Endothelial cell of umbilical vein (primary cell): ENCODE data around the gene TMEM89. TPM values are rescaled to one million over a fixed set of nuclear protein-coding genes. Genes with fewer than 3 reads are reported as not detected.

ENCODE experiments used
- BruUV-seq: library from RNA; stranded (reverse); fragments of 400-500 nt; replicated peaks from 2 replicates; lab custom pipeline; 2021; lab: Mats Ljungman, UMichigan
- CTCF ChIA-PET: fragments of 300-600, 350-600 bp; sonication (Branson Sonifier 250); formaldehyde crosslinking; loops from one replicate; lab custom pipeline; 2021; ENCODE audit warnings: antibody characterized with exemption, inconsistent platforms; lab: Charles Lee
- POLR2A ChIA-PET: fragments of 300-600, 350-600 bp; sonication (Branson Sonifier 250); formaldehyde crosslinking; loops from one replicate; lab custom pipeline; 2021; ENCODE audit warnings: antibody characterized with exemption, inconsistent platforms; lab: Charles Lee
- DNase-seq: peaks from one replicate; pipeline ENCODE4 v3.0.0-alpha.2; 2011; ENCODE audit warnings: low read depth, low spot score
- FAIRE-seq: peaks from 2 replicates; lab custom pipeline; 2011; peaks lifted over from hg19 to GRCh38; lab: Jason Lieb, UNC
- H2AFZ ChIP-seq: 2 replicates; pipeline ENCODE4 v1.6.0; 2012; ENCODE audit warnings: low read depth, low read length, control low read depth, inconsistent platforms
- H3K27ac ChIP-seq: 2 replicates; pipeline ENCODE4 v1.5.1; 2011; ENCODE audit warnings: low read depth, mild to moderate bottlenecking, control low read depth, low read length, moderate library complexity; ENCODE audit not compliant: insufficient read depth
- H3K27me3 ChIP-seq, 2 experiments: 2 replicates each; pipeline versions ENCODE4 v1.6.0 to v1.6.1; 2011; ENCODE audit warnings: low read length in 2 of 2, mixed read lengths in 1 of 2; ENCODE audit not compliant: control insufficient read depth in 2 of 2, insufficient read depth in 2 of 2
- H3K36me3 ChIP-seq, 2 experiments: 2 replicates in 1 of 2; 3 replicates in 1 of 2; pipeline ENCODE4 v1.5.1; 2011; ENCODE audit warnings: low read length in 2 of 2, mild to moderate bottlenecking in 1 of 2, moderate library complexity in 1 of 2; ENCODE audit not compliant: control insufficient read depth in 2 of 2, insufficient read depth in 2 of 2; ENCODE audit errors: extremely low read depth in 1 of 2
- H3K4me1 ChIP-seq: 3 replicates; pipeline ENCODE4 v1.5.1; 2011; ENCODE audit warnings: mild to moderate bottlenecking, low read length; ENCODE audit not compliant: control insufficient read depth, insufficient read depth; ENCODE audit errors: extremely low read depth
- H3K4me2 ChIP-seq: 2 replicates; pipeline ENCODE4 v1.6.1; 2011; ENCODE audit warnings: low read length, control low read depth, mixed read lengths; ENCODE audit not compliant: insufficient read depth
- H3K4me3 ChIP-seq, 3 experiments: fragments of 200-600 bp in 1 of 3; sonication (generic), shearing (Covaris generic) in 1 of 3; replicated peaks in 1 of 3; 2 replicates each; pipeline ENCODE4 v1.5.1; 2011 to 2016; ENCODE audit warnings: control low read depth in 3 of 3, low read length in 3 of 3, mild to moderate bottlenecking in 2 of 3, inconsistent platforms in 1 of 3, low read depth in 1 of 3, moderate library complexity in 1 of 3; ENCODE audit not compliant: insufficient read depth in 1 of 3
- H3K79me2 ChIP-seq: 2 replicates; pipeline ENCODE4 v1.6.0; 2012; ENCODE audit warnings: low read length, inconsistent platforms; ENCODE audit not compliant: control insufficient read depth, insufficient read depth
- H3K9ac ChIP-seq: replicated peaks from 2 replicates; pipeline ENCODE3; 2011; ENCODE audit warnings: low read length, control low read depth; ENCODE audit not compliant: insufficient read depth; ENCODE audit errors: extremely low read depth
- H3K9me1 ChIP-seq: replicated peaks from 3 replicates; pipeline ENCODE4 v1.6.0; 2011; ENCODE audit warnings: mild to moderate bottlenecking, low read length; ENCODE audit not compliant: control insufficient read depth, insufficient read depth; ENCODE audit errors: extremely low read depth
- H3K9me3 ChIP-seq: replicated peaks from 2 replicates; pipeline ENCODE4 v1.5.1; 2012; ENCODE audit warnings: low read length, inconsistent platforms; ENCODE audit not compliant: control insufficient read depth, insufficient read depth
- H4K20me1 ChIP-seq: replicated peaks from 2 replicates; pipeline ENCODE3; 2011; ENCODE audit warnings: mild to moderate bottlenecking, low read length; ENCODE audit not compliant: control insufficient read depth, insufficient read depth; ENCODE audit errors: extremely low read depth
- CTCF ChIP-seq, 2 donors: IDR thresholded peaks; 1 replicate in 1 of 2; 2 replicates in 1 of 2; pipeline ENCODE4 v1.5.1; 2011; ENCODE audit warnings: low read length in 2 of 2, mild to moderate bottlenecking in 2 of 2, moderate library complexity in 2 of 2, control low read depth in 1 of 2, inconsistent platforms in 1 of 2, low read depth in 1 of 2; ENCODE audit not compliant: insufficient read depth in 1 of 2; ENCODE audit errors: extremely low read depth in 1 of 2
- EZH2 ChIP-seq: IDR thresholded peaks from 2 replicates; pipeline ENCODE4 v1.6.1; 2012; ENCODE audit warnings: borderline replicate concordance, low read depth, mild to moderate bottlenecking, moderate library complexity, low read length, inconsistent platforms; ENCODE audit not compliant: severe bottlenecking
- FOS ChIP-seq: IDR thresholded peaks from 2 replicates; pipeline ENCODE4 v1.6.1; 2011; ENCODE audit warnings: mild to moderate bottlenecking, low read length, moderate library complexity, borderline replicate concordance; ENCODE audit not compliant: insufficient read depth
- GATA2 ChIP-seq: IDR thresholded peaks from 2 replicates; pipeline ENCODE4 v1.7.0; 2011; ENCODE audit warnings: low read depth, mild to moderate bottlenecking, moderate library complexity, mixed read lengths, low read length; ENCODE audit not compliant: insufficient read length, insufficient read depth
- JUN ChIP-seq: IDR thresholded peaks from 2 replicates; pipeline ENCODE4 v1.6.1; 2011; ENCODE audit warnings: borderline replicate concordance, low read depth; ENCODE audit not compliant: insufficient read length, insufficient read depth
- MAX ChIP-seq: IDR thresholded peaks from 2 replicates; pipeline ENCODE4 v1.6.1; 2011; ENCODE audit not compliant: insufficient read depth, insufficient read length
- MYC ChIP-seq: IDR thresholded peaks from one replicate; pipeline ENCODE4 v1.6.1; 2011; ENCODE audit warnings: mild to moderate bottlenecking, low read depth, low read length
- POLR2A ChIP-seq: IDR thresholded peaks from 2 replicates; pipeline ENCODE4 v1.6.1; 2012; ENCODE audit warnings: low read depth, mild to moderate bottlenecking, control low read depth, low read length
- POLR2AphosphoS5 ChIP-seq: IDR thresholded peaks from 2 replicates; pipeline ENCODE4 v1.6.1; 2012; ENCODE audit warnings: low read depth, mild to moderate bottlenecking, control low read depth, low read length, moderate library complexity; ENCODE audit not compliant: insufficient read depth
- dilution Hi-C: fragments of 300-500 bp; cut with MboI; formaldehyde crosslinking; loops from one replicate; pipeline ENCODE4 v1.15.0; 2019; ENCODE audit warnings: low sequenced_read_pairs; ENCODE audit not compliant: extremely low pct_ligation_motif_present
- intact Hi-C: fragments of 100-400 bp; cut with micrococcal nuclease; formaldehyde crosslinking; loops from one replicate; pipeline ENCODE4 v1.10.0; 2022
- polyA plus RNA-seq, 4 experiments: library from polyadenylated mRNA; depleted of rRNA in 3 of 4; stranded (reverse) in 3 of 4; unstranded in 1 of 4; fragments of >200 nt; gene quantifications; 2 replicates each; pipeline versions ENCODE4 v1.2.1 to v1.2.3, GENCODE V29; 2011 to 2012; ENCODE audit warnings: missing spikeins in 1 of 4
- total RNA-seq: library from RNA; stranded (reverse); gene quantifications from 2 replicates; pipeline ENCODE4 v1.2.3, GENCODE V29; 2021

Gene TMEM89
- total and polyA plus RNA-seq, 2 donors (not counting 3 experiments of a cell fraction or from before 2014, with no cell fraction given), result not detected

GRCh38 chr3:48634661-48635221 is 13.2 kb upstream of the TMEM89 start:
- no peaks in the 10 kb centered on the region for H4K20me1 ChIP-seq
- BruUV-seq, result no TSS peak
- H3K9me3 ChIP-seq, result no peaks in the 10 kb centered on the region
- no peaks in the 10 kb centered on the region for H3K9me1 ChIP-seq
- peak overlapping the region; percentile 57 for H3K9ac ChIP-seq
- ChIA-PET POLR2A (no interaction called here), CTCF (interaction anchor here (0.7 to 4.5 kb wide), 20 partner anchors 11 to 234 kb away, joined by 3 to 32 read pairs (median 6); partner anchors contain the start of genes CELSR3, PFKFB4 and UQCRC1)
- H3K27me3 ChIP-seq, result no peaks in the 10 kb centered on the region
- peak overlapping the region; percentile 70 to 93 (median 76) for H3K4me3 ChIP-seq
- peak overlapping the region; percentile 84 for H2AFZ ChIP-seq
- intact Hi-C loops (loop anchor here (1.0 to 2.0 kb wide), 8 partner anchors 22 to 446 kb away; partner anchors contain the start of genes CDC25A, IP6K2 and UQCRC1), dilution Hi-C loops (no loop called here)
- no peak for TF ChIP-seq JUN
- TF ChIP-seq POLR2A, result peak; percentile 7
- TF ChIP-seq POLR2AphosphoS5, result no peak
- no peak for TF ChIP-seq EZH2
- TF ChIP-seq CTCF (IDR thresholded peaks at IDR 0.05; ENCODE audit: extremely low read depth in 1 of 2, insufficient read depth in 1 of 2, low read depth in 1 of 2, low read length in 2 of 2), result peak in 1 of 2 donors; percentile 0
- no peak for TF ChIP-seq GATA2
- TF ChIP-seq MYC, result no peak
- peak; percentile 34 for TF ChIP-seq FOS
- TF ChIP-seq MAX, result no peak
- H3K4me2 ChIP-seq, result peak overlapping the region; percentile 73
- DNase-seq, result peak; percentile 61
- H3K36me3 ChIP-seq, result peaks cover 0 to 19% of the 10 kb centered on the region in 2 experiments
- no peaks in the 10 kb centered on the region for H3K79me2 ChIP-seq
- FAIRE-seq, result no peak
- H3K4me1 ChIP-seq, result peaks cover 17% of the 10 kb centered on the region
- peak overlapping the region; percentile 32 for H3K27ac ChIP-seq
